HEK293T (cell line): ENCODE measurements around the gene PDE3A.

Source experiments
- CTCF ChIA-PET: fragments of 350-600 bp; formaldehyde crosslinking; extraction: SDS; loops from one replicate; lab custom pipeline; 2021; ENCODE audit warnings: antibody characterized with exemption, inconsistent platforms; lab: Yijun Ruan, JAX
- POLR2A ChIA-PET: fragments of 350-600 bp; formaldehyde crosslinking; extraction: SDS; loops from one replicate; lab custom pipeline; 2020; ENCODE audit warnings: antibody characterized with exemption, inconsistent platforms; lab: Yijun Ruan, JAX
- DNase-seq: peaks from one replicate; pipeline ENCODE4 v3.0.0; 2012; ENCODE audit warnings: mixed read lengths; ENCODE audit errors: extremely low spot score
- ARNT ChIP-seq: fragments of 450-650 bp; IDR thresholded peaks from 2 replicates; pipeline ENCODE4 v1.6.1; 2017; ENCODE audit warnings: mild to moderate bottlenecking
- BHLHE40 ChIP-seq: fragments of 450-650 bp; IDR thresholded peaks from 2 replicates; pipeline ENCODE4 v1.6.1; 2016; ENCODE audit warnings: mild to moderate bottlenecking, moderate library complexity, borderline replicate concordance
- CTBP1 ChIP-seq: fragments of 450-650 bp; IDR thresholded peaks from 2 replicates; pipeline ENCODE4 v1.6.1; 2016; ENCODE audit warnings: borderline replicate concordance
- ELF4 ChIP-seq: fragments of 450-650 bp; IDR thresholded peaks from 2 replicates; pipeline ENCODE4 v1.6.1; 2017; ENCODE audit warnings: antibody characterized with exemption
- FOXA1 ChIP-seq: fragments of 450-650 bp; IDR thresholded peaks from 2 replicates; pipeline ENCODE4 v1.6.1; 2016; ENCODE audit warnings: mild to moderate bottlenecking
- FOXK2 ChIP-seq: fragments of 450-650 bp; IDR thresholded peaks from 2 replicates; pipeline ENCODE4 v1.6.1; 2016; ENCODE audit warnings: mild to moderate bottlenecking
- FOXM1 ChIP-seq: fragments of 450-650 bp; IDR thresholded peaks from 2 replicates; pipeline ENCODE4 v1.6.1; 2017; ENCODE audit warnings: mild to moderate bottlenecking, borderline replicate concordance
- HDGF ChIP-seq: fragments of 450-650 bp; IDR thresholded peaks from 2 replicates; pipeline ENCODE4 v1.6.1; 2017; ENCODE audit warnings: antibody characterized with exemption, borderline replicate concordance
- L3MBTL2 ChIP-seq: fragments of 450-650 bp; conservative IDR thresholded peaks from 2 replicates; pipeline ENCODE4 v1.6.1; 2016; ENCODE audit warnings: mild to moderate bottlenecking
- LEF1 ChIP-seq: fragments of 450-650 bp; IDR thresholded peaks from 2 replicates; pipeline ENCODE4 v1.6.1; 2017; ENCODE audit warnings: mild to moderate bottlenecking, borderline replicate concordance
- NFRKB ChIP-seq: fragments of 450-650 bp; IDR thresholded peaks from 2 replicates; pipeline ENCODE4 v1.6.1; 2016; ENCODE audit warnings: mild to moderate bottlenecking, moderate library complexity
- PKNOX1 ChIP-seq: fragments of 450-650 bp; IDR thresholded peaks from 2 replicates; pipeline ENCODE4 v1.6.1; 2016
- SP1 ChIP-seq: fragments of 450-650 bp; IDR thresholded peaks from 2 replicates; pipeline ENCODE4 v1.6.1; 2017
- SUZ12 ChIP-seq: fragments of 450-650 bp; IDR thresholded peaks from 2 replicates; pipeline ENCODE4 v1.6.1; 2016; ENCODE audit warnings: mild to moderate bottlenecking
- TARDBP ChIP-seq: fragments of 450-650 bp; IDR thresholded peaks from 2 replicates; pipeline ENCODE4 v1.6.1; 2016
- ZNF384 ChIP-seq: fragments of 450-650 bp; IDR thresholded peaks from 2 replicates; pipeline ENCODE4 v1.6.1; 2016

The PDE3A gene

DNA sequence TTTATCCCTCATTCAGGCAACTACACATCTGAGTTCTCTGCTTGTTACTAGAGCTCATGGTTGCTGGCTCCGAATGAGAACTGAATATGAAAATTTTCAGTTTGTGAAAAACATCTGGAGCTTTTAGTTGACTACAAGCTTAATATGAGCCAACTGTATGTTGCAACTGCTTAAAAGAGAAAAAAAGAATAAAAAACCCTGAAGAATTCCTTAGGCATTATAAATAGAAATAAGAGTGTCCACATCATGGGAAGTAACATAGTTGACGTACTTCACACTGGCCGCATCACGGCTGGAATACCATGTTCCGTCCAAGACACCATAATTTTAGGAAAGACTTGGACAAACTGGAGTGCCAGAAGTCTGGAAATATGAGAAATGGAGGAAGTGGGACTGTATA lies 57.9 kb downstream of the PDE3A start:
- DNase-seq = no peak
- CTCF ChIA-PET = no interaction called here
- TF ChIP-seq FOXK2 = no peak
- POLR2A ChIA-PET = no interaction called here

- TF ChIP-seq CTBP1 (no peak), TARDBP (no peak), NFRKB (no peak), L3MBTL2 (no peak), FOXA1 (no peak), BHLHE40 (no peak), SP1 (no peak), SUZ12 (no peak), PKNOX1 (no peak), ELF4 (no peak), LEF1 (no peak), FOXK2 (no peak), FOXM1 (no peak)
- CTCF ChIA-PET = no interaction called here
- DNase-seq = no peak
- POLR2A ChIA-PET = no interaction called here
These were observed 58.6 kb downstream of the PDE3A start for GRCh38 chr12:20426957-20427356.

- ChIA-PET POLR2A (no interaction called here), CTCF (no interaction called here)
- TF ChIP-seq NFRKB (no peak), ELF4 (no peak), ARNT (no peak), FOXA1 (no peak), LEF1 (no peak)
- no peak for DNase-seq
These were observed 61.5 kb downstream of the PDE3A start for GRCh38 chr12:20429852-20430251.

GRCh38 chr12:20432290-20432689 lies 64.0 kb downstream of the PDE3A start:
- TF ChIP-seq ZNF384 (no peak), FOXM1 (no peak), CTBP1 (no peak), SUZ12 (no peak), PKNOX1 (no peak), L3MBTL2 (no peak), NFRKB (no peak), TARDBP (no peak), FOXA1 (no peak), ARNT (no peak), BHLHE40 (no peak), HDGF (no peak), FOXK2 (no peak), ELF4 (no peak), SP1 (no peak), LEF1 (no peak)
- DNase-seq = no peak
- ChIA-PET CTCF (no interaction called here), POLR2A (no interaction called here)

DNA sequence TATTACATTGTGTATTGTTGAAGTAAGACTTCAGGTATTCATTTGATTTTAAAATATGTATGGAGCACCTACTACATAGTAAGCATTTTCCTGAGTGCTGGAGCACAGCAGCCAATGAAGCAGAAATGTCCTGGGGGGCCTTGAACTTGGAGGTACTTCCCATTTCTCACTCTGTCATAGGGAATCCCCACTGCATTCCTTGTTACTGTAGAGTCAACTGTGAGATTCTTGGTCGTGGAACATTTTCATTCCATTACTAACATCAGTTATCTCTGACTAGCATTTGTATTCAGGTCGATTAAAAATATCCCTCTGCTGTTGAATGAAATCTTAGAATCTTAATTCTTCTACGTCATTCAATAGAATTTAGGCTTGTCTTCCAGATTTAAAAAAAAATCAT lies 66.7 kb downstream of the PDE3A start:
- TF ChIP-seq LEF1 (no peak), FOXM1 (no peak)
- ChIA-PET CTCF (no interaction called here), POLR2A (no interaction called here)
- DNase-seq = no peak

DNA sequence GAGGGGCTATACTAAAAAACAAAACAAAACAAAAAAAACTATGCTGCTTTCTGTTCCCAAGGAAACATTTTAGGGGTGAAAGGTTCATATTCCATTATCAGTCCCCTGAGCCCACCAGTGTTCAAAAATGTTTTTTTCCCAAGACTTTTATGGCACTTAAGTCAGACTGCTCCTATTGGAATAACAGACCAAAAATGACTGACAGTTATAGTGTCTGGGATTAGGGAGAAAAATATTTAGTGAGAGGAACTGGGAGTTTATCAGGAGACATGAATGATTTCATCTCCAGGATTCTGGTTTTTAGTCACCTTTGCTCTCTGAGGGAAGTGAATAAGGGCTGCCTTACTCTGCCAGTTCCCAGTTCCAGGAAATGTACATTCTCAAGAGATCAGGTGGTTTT lies 68.0 kb downstream of the PDE3A start:
- ChIA-PET POLR2A (no interaction called here), CTCF (interaction anchor here (0.7 kb wide), 1 partner anchor 32 kb away, joined by 3 read pairs; no protein-coding TSS in a partner anchor)
- TF ChIP-seq FOXM1 (no peak), BHLHE40 (no peak), HDGF (no peak), ELF4 (no peak), PKNOX1 (no peak; the same call in 1 of the 2 replicates), FOXA1 (no peak), L3MBTL2 (no peak), NFRKB (no peak), LEF1 (no peak)
- DNase-seq = no peak

DNA sequence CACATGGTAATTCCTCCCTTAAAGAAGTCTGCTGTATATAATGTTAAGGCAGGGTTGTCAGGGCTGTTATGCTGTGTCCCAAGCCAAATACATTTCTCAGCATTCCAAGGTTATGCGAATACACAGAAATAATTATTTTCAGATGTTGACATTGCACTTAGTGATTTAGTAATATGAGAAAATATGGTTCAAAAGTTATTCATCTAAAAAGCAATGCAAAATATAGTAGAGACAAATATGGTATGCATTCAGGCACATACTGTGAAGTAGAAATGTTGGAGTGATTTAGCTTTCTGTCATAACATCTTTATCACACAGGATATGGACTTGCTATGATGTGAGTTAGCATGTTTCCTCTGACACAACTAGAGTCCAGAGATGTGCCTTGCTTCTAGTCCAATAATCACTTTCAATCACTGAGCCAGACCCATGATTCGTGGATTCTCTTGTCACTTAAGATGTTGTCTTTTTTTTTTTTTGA lies 70.0 kb downstream of the PDE3A start:
- ChIA-PET CTCF (no interaction called here), POLR2A (no interaction called here)
- no peak for DNase-seq
- TF ChIP-seq PKNOX1 (peak; percentile 28), SP1 (no peak)
